Liver (tissue), 9 donors: ENCODE measurements around the gene CREB3L1. TPM values are rescaled to one million over a fixed set of nuclear protein-coding genes. Genes with fewer than 3 reads are reported as not detected.

Source experiments
- DNase-seq: peaks from one replicate; pipeline ENCODE4 v3.0.0-alpha.2; 2017; ENCODE audit warnings: low spot score
- H3K27ac ChIP-seq, 2 donors: one replicate each; pipeline ENCODE4 v1.7.0; 2013; ENCODE audit warnings: inconsistent platforms in 2 of 2, low read length in 2 of 2, control low read depth in 1 of 2, low read depth in 1 of 2, mild to moderate bottlenecking in 1 of 2
- H3K27me3 ChIP-seq, 4 donors: one replicate each; pipeline versions ENCODE4 v1.6.1 to v1.7.0; 2013; ENCODE audit warnings: low read length in 3 of 4, inconsistent platforms in 1 of 4, mild to moderate bottlenecking in 1 of 4, moderate library complexity in 1 of 4; ENCODE audit not compliant: control insufficient read depth in 4 of 4, insufficient read depth in 4 of 4
- H3K36me3 ChIP-seq, 4 donors: one replicate each; pipeline versions ENCODE4 v1.6.1 to v1.7.0; 2013; ENCODE audit warnings: low read length in 3 of 4, mild to moderate bottlenecking in 3 of 4, low read depth in 1 of 4, moderate library complexity in 1 of 4; ENCODE audit not compliant: control insufficient read depth in 4 of 4, insufficient read depth in 3 of 4
- H3K4me1 ChIP-seq, 4 donors: one replicate each; pipeline versions ENCODE4 v1.6.1 to v1.7.0; 2013; ENCODE audit warnings: low read length in 3 of 4, mild to moderate bottlenecking in 3 of 4, moderate library complexity in 1 of 4; ENCODE audit not compliant: control insufficient read depth in 4 of 4, insufficient read depth in 4 of 4
- H3K4me3 ChIP-seq, 3 donors: one replicate each; pipeline versions ENCODE4 v1.6.1 to v1.7.0; 2013; ENCODE audit warnings: low read length in 3 of 3, control low read depth in 1 of 3, low read depth in 1 of 3, mild to moderate bottlenecking in 1 of 3
- H3K9ac ChIP-seq, 2 donors: one replicate each; pipeline ENCODE4 v1.7.0; 2013; ENCODE audit warnings: low read length in 2 of 2, mild to moderate bottlenecking in 2 of 2, moderate library complexity in 2 of 2, control low read depth in 1 of 2, low read depth in 1 of 2
- H3K9me3 ChIP-seq, 4 donors: one replicate each; pipeline versions ENCODE4 v1.6.1 to v1.7.0; 2013; ENCODE audit warnings: low read length in 3 of 4; ENCODE audit not compliant: control insufficient read depth in 4 of 4
- EGR1 ChIP-seq, 2 donors: IDR thresholded peaks; 2 replicates each; pipeline ENCODE4 v1.6.1; 2016 to 2018; ENCODE audit warnings: antibody characterized with exemption in 2 of 2, low read depth in 2 of 2
- FOXA1 ChIP-seq: IDR thresholded peaks from 2 replicates; pipeline ENCODE4 v1.6.1; 2016; ENCODE audit warnings: antibody characterized with exemption
- FOXA2 ChIP-seq: IDR thresholded peaks from 2 replicates; pipeline ENCODE4 v1.6.1; 2016; ENCODE audit warnings: antibody characterized with exemption
- GABPA ChIP-seq, 2 donors: IDR thresholded peaks in 1 of 2; conservative IDR thresholded peaks in 1 of 2; 2 replicates each; pipeline ENCODE4 v1.6.1; 2016; ENCODE audit warnings: antibody characterized with exemption in 2 of 2, mild to moderate bottlenecking in 1 of 2, moderate library complexity in 1 of 2
- HNF4A ChIP-seq, 2 donors: conservative IDR thresholded peaks; 2 replicates each; pipeline ENCODE4 v1.6.1; 2016; ENCODE audit warnings: antibody characterized with exemption in 2 of 2, mild to moderate bottlenecking in 2 of 2
- HNF4G ChIP-seq: IDR thresholded peaks from 2 replicates; pipeline ENCODE4 v1.6.1; 2016; ENCODE audit warnings: antibody characterized with exemption
- JUND ChIP-seq, 2 donors: IDR thresholded peaks; 2 replicates each; pipeline ENCODE4 v1.6.1; 2016; ENCODE audit warnings: antibody characterized with exemption in 2 of 2
- NR2F2 ChIP-seq: IDR thresholded peaks from 2 replicates; pipeline ENCODE4 v1.6.1; 2016; ENCODE audit warnings: antibody characterized with exemption
- RAD21 ChIP-seq, 2 donors: IDR thresholded peaks; 2 replicates each; pipeline ENCODE4 v1.6.1; 2016; ENCODE audit warnings: antibody characterized with exemption in 2 of 2, mild to moderate bottlenecking in 2 of 2
- RXRA ChIP-seq, 2 donors: IDR thresholded peaks; 2 replicates each; pipeline ENCODE4 v1.6.1; 2017 to 2018; ENCODE audit warnings: antibody characterized with exemption in 2 of 2, mild to moderate bottlenecking in 1 of 2
- SP1 ChIP-seq: IDR thresholded peaks from 2 replicates; pipeline ENCODE4 v1.6.1; 2018; ENCODE audit warnings: antibody characterized with exemption, mild to moderate bottlenecking
- TAF1 ChIP-seq: conservative IDR thresholded peaks from 2 replicates; pipeline ENCODE4 v1.6.1; 2016; ENCODE audit warnings: antibody characterized with exemption, mild to moderate bottlenecking
- YY1 ChIP-seq: IDR thresholded peaks from 2 replicates; pipeline ENCODE4 v1.6.1; 2016; ENCODE audit warnings: antibody characterized with exemption, mild to moderate bottlenecking
- WGBS: extraction: QIAGEN DNeasy Blood & Tissue Kit; methylation state at CpG from one replicate; pipeline ENCODE4 v1.1.7; 2013; 5-methylcytosine and 5-hydroxymethylcytosine counted together
- polyA plus RNA-seq, 2 donors: library from polyadenylated mRNA; stranded (reverse) in 1 of 2; unstranded in 1 of 2; fragments of 200-250 nt in 1 of 2; fragments of >200 nt in 1 of 2; fragmentation: Nextera tagmentation in 1 of 2; extraction: Ambion mirVana in 1 of 2; gene quantifications; one replicate each; pipeline versions ENCODE4 v1.2.1 to v1.2.3, GENCODE V29; 2013 to 2015
- total RNA-seq, 2 donors: library from RNA; depleted of rRNA; stranded (reverse); fragments of >200 nt; gene quantifications; one replicate each; pipeline ENCODE4 v1.2.3, GENCODE V29; 2014
- TF ChIP-seq, protein P1 (sequence below): fragments of 150-350 bp; IDR thresholded peaks from 2 replicates; pipeline ENCODE4 v1.5.1; 2017; ENCODE audit warnings: improper control_type of control experiment, low read depth, low read length; ENCODE audit not compliant: missing input control
- TF ChIP-seq, protein P2 (sequence below): IDR thresholded peaks from 2 replicates; pipeline ENCODE4 v1.6.1; 2016; ENCODE audit warnings: antibody characterized with exemption
- TF ChIP-seq, protein P3 (sequence below): IDR thresholded peaks from 2 replicates; pipeline ENCODE4 v1.6.1; 2016; ENCODE audit warnings: antibody characterized with exemption
- TF ChIP-seq, protein P4 (sequence below): IDR thresholded peaks from 2 replicates; pipeline ENCODE4 v1.6.1; 2016; ENCODE audit warnings: antibody characterized with exemption
- TF ChIP-seq, protein P5 (sequence below): IDR thresholded peaks from 2 replicates; pipeline ENCODE4 v1.6.1; 2016; ENCODE audit warnings: antibody characterized with exemption, mild to moderate bottlenecking
- donor health status: healthy.
- donor health status: healthy.
- donor health status: healthy.
- donor health status: healthy.
- donor health status: healthy.

Gene CREB3L1
- total and polyA plus RNA-seq, 4 donors: 0.14 to 1.3 (median 0.33) TPM

GRCh38 chr11:46364791-46365190, 87.3 kb downstream of the CREB3L1 start (continued):
- TF ChIP-seq GABPA (IDR thresholded peaks at IDR 0.05 in 1 of 2, conservative IDR thresholded peaks at IDR 0.05 in 1 of 2) (no peak), HNF4A (conservative IDR thresholded peaks at IDR 0.05) (no peak), EGR1 (IDR thresholded peaks at IDR 0.05; ENCODE audit: low read depth in 2 of 2) (no peak), TAF1 (no peak), FOXA1 (no peak), SP1 (no peak), NR2F2 (no peak), FOXA2 (no peak), RAD21 (IDR thresholded peaks at IDR 0.05) (no peak)
- TF ChIP-seq, protein P1, sequence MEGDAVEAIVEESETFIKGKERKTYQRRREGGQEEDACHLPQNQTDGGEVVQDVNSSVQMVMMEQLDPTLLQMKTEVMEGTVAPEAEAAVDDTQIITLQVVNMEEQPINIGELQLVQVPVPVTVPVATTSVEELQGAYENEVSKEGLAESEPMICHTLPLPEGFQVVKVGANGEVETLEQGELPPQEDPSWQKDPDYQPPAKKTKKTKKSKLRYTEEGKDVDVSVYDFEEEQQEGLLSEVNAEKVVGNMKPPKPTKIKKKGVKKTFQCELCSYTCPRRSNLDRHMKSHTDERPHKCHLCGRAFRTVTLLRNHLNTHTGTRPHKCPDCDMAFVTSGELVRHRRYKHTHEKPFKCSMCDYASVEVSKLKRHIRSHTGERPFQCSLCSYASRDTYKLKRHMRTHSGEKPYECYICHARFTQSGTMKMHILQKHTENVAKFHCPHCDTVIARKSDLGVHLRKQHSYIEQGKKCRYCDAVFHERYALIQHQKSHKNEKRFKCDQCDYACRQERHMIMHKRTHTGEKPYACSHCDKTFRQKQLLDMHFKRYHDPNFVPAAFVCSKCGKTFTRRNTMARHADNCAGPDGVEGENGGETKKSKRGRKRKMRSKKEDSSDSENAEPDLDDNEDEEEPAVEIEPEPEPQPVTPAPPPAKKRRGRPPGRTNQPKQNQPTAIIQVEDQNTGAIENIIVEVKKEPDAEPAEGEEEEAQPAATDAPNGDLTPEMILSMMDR: no peak
- TF ChIP-seq, protein P2, sequence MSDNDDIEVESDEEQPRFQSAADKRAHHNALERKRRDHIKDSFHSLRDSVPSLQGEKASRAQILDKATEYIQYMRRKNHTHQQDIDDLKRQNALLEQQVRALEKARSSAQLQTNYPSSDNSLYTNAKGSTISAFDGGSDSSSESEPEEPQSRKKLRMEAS: no peak

GRCh38 chr11:46366260-46366659, 88.8 kb downstream of the CREB3L1 start:
- no peaks in the 10 kb centered on the region for H3K9me3 ChIP-seq
- no peaks in the 10 kb centered on the region for H3K27me3 ChIP-seq
- H3K36me3 ChIP-seq: peaks cover 0 to 15% (median 2%) of the 10 kb centered on the region in 4 donors
- TF ChIP-seq, protein P2: no peak
- TF ChIP-seq FOXA1: no peak
- no peak for TF ChIP-seq RXRA (IDR thresholded peaks at IDR 0.05)
- TF ChIP-seq HNF4G: no peak
- TF ChIP-seq, protein P1: no peak
- TF ChIP-seq HNF4A (conservative IDR thresholded peaks at IDR 0.05): no peak
- TF ChIP-seq SP1: no peak
- no peak for TF ChIP-seq RAD21 (IDR thresholded peaks at IDR 0.05)
- no peak for TF ChIP-seq NR2F2
- no peak for TF ChIP-seq JUND (IDR thresholded peaks at IDR 0.05)
- TF ChIP-seq FOXA2: no peak
- no peak for TF ChIP-seq EGR1 (IDR thresholded peaks at IDR 0.05; ENCODE audit: low read depth in 2 of 2)
- TF ChIP-seq, protein P3, sequence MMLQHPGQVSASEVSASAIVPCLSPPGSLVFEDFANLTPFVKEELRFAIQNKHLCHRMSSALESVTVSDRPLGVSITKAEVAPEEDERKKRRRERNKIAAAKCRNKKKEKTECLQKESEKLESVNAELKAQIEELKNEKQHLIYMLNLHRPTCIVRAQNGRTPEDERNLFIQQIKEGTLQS: no peak
- no peak for TF ChIP-seq TAF1
- TF ChIP-seq, protein P4, sequence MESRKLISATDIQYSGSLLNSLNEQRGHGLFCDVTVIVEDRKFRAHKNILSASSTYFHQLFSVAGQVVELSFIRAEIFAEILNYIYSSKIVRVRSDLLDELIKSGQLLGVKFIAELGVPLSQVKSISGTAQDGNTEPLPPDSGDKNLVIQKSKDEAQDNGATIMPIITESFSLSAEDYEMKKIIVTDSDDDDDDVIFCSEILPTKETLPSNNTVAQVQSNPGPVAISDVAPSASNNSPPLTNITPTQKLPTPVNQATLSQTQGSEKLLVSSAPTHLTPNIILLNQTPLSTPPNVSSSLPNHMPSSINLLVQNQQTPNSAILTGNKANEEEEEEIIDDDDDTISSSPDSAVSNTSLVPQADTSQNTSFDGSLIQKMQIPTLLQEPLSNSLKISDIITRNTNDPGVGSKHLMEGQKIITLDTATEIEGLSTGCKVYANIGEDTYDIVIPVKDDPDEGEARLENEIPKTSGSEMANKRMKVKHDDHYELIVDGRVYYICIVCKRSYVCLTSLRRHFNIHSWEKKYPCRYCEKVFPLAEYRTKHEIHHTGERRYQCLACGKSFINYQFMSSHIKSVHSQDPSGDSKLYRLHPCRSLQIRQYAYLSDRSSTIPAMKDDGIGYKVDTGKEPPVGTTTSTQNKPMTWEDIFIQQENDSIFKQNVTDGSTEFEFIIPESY: no peak
- no peak for TF ChIP-seq YY1
- TF ChIP-seq, protein P5, sequence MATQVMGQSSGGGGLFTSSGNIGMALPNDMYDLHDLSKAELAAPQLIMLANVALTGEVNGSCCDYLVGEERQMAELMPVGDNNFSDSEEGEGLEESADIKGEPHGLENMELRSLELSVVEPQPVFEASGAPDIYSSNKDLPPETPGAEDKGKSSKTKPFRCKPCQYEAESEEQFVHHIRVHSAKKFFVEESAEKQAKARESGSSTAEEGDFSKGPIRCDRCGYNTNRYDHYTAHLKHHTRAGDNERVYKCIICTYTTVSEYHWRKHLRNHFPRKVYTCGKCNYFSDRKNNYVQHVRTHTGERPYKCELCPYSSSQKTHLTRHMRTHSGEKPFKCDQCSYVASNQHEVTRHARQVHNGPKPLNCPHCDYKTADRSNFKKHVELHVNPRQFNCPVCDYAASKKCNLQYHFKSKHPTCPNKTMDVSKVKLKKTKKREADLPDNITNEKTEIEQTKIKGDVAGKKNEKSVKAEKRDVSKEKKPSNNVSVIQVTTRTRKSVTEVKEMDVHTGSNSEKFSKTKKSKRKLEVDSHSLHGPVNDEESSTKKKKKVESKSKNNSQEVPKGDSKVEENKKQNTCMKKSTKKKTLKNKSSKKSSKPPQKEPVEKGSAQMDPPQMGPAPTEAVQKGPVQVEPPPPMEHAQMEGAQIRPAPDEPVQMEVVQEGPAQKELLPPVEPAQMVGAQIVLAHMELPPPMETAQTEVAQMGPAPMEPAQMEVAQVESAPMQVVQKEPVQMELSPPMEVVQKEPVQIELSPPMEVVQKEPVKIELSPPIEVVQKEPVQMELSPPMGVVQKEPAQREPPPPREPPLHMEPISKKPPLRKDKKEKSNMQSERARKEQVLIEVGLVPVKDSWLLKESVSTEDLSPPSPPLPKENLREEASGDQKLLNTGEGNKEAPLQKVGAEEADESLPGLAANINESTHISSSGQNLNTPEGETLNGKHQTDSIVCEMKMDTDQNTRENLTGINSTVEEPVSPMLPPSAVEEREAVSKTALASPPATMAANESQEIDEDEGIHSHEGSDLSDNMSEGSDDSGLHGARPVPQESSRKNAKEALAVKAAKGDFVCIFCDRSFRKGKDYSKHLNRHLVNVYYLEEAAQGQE: no peak
- no peak for TF ChIP-seq GABPA (IDR thresholded peaks at IDR 0.05 in 1 of 2, conservative IDR thresholded peaks at IDR 0.05 in 1 of 2)
- no peak overlapping the region for H3K27ac ChIP-seq
- DNase-seq: no peak
- peaks cover 0 to 21% (median 12%) of the 10 kb centered on the region in 4 donors for H3K4me1 ChIP-seq
- no peak overlapping the region for H3K4me3 ChIP-seq
- H3K9ac ChIP-seq: no peak overlapping the region
- 97% methylated on average over 22 of the region's 22 CpGs for WGBS
